ENCODE results near the gene KCNH6.

The KCNH6 gene

GRCh38 chr17:63476459-63476853 is 46.7 kb upstream of the KCNH6 start:
- TF ChIP-seq CTCF (IDR thresholded peaks at IDR 0.05): no peak
- Histone ChIP-seq H3K27ac (no peak overlapping the region), H3K36me3 (no peaks in the 10 kb centered on the region), H3K27me3 (peaks cover 83% of the 10 kb centered on the region), H3K4me3 (ENCODE audit: low read depth in 1 of 2, low read length in 1 of 2) (peak overlapping the region in 1 of 2 experiments; percentile 32), H3K9me3 (no peaks in the 10 kb centered on the region), H3K4me1 (ENCODE audit: control insufficient read depth in 1 of 2, insufficient read depth in 1 of 2, low read depth in 1 of 2, low read length in 1 of 2) (peaks cover 5 to 16% of the 10 kb centered on the region in 2 experiments)

GRCh38 chr17:63476854-63477479 is 46.2 kb upstream of the KCNH6 start, which contains the start of gene ACE:
Gene ACE (plus strand): TSS chr17:63477061. CDS start chr17:63477095, 34 bp downstream.
- Histone ChIP-seq H3K4me3 (ENCODE audit: low read depth in 1 of 2, low read length in 1 of 2) (peak within 1 kb of the TSS in 1 of 2 experiments; percentile 32), H3K27me3 (peaks cover 79% of the 10 kb centered on the region), H3K36me3 (no peaks in the 10 kb centered on the region), H3K4me1 (ENCODE audit: control insufficient read depth in 1 of 2, insufficient read depth in 1 of 2, low read depth in 1 of 2, low read length in 1 of 2) (peaks cover 5 to 16% of the 10 kb centered on the region in 2 experiments), H3K27ac (no peak within 1 kb of the TSS), H3K9me3 (no peaks in the 10 kb centered on the region)
- no peak for TF ChIP-seq CTCF (IDR thresholded peaks at IDR 0.05)

GRCh38 chr17:63477480-63478440 is 45.4 kb upstream of the KCNH6 start:
- Histone ChIP-seq H3K36me3 (no peaks in the 10 kb centered on the region), H3K4me3 (ENCODE audit: low read depth in 1 of 2, low read length in 1 of 2) (peak overlapping the region in 1 of 2 experiments; percentile 32), H3K27ac (no peak overlapping the region), H3K9me3 (no peaks in the 10 kb centered on the region), H3K27me3 (peaks cover 72% of the 10 kb centered on the region), H3K4me1 (ENCODE audit: control insufficient read depth in 1 of 2, insufficient read depth in 1 of 2, low read depth in 1 of 2, low read length in 1 of 2) (peaks cover 5 to 16% of the 10 kb centered on the region in 2 experiments)
- no peak for TF ChIP-seq CTCF (IDR thresholded peaks at IDR 0.05)

- peaks cover 5 to 16% of the 10 kb centered on the region in 2 experiments for H3K4me1 ChIP-seq (ENCODE audit: control insufficient read depth in 1 of 2, insufficient read depth in 1 of 2, low read depth in 1 of 2, low read length in 1 of 2)
- H3K27me3 ChIP-seq: peaks cover 60% of the 10 kb centered on the region
- H3K27ac ChIP-seq: no peak overlapping the region
- H3K4me3 ChIP-seq (ENCODE audit: low read depth in 1 of 2, low read length in 1 of 2): no peak overlapping the region
- H3K36me3 ChIP-seq: no peaks in the 10 kb centered on the region
- no peak for TF ChIP-seq CTCF (IDR thresholded peaks at IDR 0.05)
- H3K9me3 ChIP-seq: no peaks in the 10 kb centered on the region
Measured at GRCh38 chr17:63478814-63479494, 44.2 kb upstream of the KCNH6 start.

- no peaks in the 10 kb centered on the region for H3K36me3 ChIP-seq
- H3K4me3 ChIP-seq (ENCODE audit: low read depth in 1 of 2, low read length in 1 of 2): no peak overlapping the region
- H3K4me1 ChIP-seq (ENCODE audit: control insufficient read depth in 1 of 2, insufficient read depth in 1 of 2, low read depth in 1 of 2, low read length in 1 of 2): peaks cover 5 to 16% of the 10 kb centered on the region in 2 experiments
- no peak for TF ChIP-seq CTCF (IDR thresholded peaks at IDR 0.05)
- H3K9me3 ChIP-seq: no peaks in the 10 kb centered on the region
- H3K27me3 ChIP-seq: peaks cover 53% of the 10 kb centered on the region
- no peak overlapping the region for H3K27ac ChIP-seq
Measured at GRCh38 chr17:63479495-63480184, 43.5 kb upstream of the KCNH6 start.
